HG03045 (cell line): Measurements from ENCODE around the gene FBXO9.

Source experiments
- ATAC-seq: cut with Tn5 transposase; IDR thresholded peaks from one replicate; pipeline ENCODE4 v1.9.1; 2021; ENCODE audit warnings: mild to moderate bottlenecking, moderate library complexity; ENCODE audit not compliant: unreplicated experiment

FBXO9 gene

DNA sequence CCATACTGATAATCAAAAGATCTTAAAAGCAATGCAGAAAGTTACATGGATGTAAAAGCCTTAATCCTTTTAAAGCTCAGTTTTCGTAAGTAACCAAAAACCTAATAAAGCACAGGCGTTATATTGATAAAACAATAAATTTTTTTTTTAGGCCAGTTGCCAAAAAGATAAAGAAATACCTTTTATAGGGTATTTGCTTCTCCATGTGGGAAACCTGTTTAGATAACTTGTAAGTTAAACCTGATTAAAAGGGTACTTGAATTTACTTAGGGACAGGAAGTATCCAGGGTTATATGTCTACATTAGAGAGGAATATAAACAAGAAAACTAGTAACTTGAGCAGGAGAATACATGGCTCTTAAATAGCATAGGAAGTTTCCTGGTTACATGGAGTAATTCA, 21.1 kb downstream of the FBXO9 start:
- no peak for ATAC-seq

DNA sequence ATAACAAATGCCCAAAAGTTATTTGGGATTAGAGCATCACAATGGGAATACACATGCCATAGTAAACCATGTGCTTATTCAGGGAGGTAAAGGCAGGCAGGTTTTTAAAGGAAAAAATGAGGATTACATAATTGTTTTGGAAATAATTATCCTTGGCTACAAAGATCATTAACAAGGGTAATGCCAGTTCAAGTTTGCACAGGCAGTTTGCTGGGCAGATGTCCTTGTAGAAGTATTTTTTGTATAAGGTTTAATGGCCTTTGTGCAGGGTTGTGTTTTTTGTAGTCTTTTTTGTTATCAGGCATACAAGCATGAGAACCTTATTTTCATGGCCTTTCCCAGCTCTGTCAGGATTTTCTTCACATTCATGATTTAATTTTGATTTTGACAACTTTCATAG, 24.7 kb downstream of the FBXO9 start:
- ATAC-seq = no peak

DNA sequence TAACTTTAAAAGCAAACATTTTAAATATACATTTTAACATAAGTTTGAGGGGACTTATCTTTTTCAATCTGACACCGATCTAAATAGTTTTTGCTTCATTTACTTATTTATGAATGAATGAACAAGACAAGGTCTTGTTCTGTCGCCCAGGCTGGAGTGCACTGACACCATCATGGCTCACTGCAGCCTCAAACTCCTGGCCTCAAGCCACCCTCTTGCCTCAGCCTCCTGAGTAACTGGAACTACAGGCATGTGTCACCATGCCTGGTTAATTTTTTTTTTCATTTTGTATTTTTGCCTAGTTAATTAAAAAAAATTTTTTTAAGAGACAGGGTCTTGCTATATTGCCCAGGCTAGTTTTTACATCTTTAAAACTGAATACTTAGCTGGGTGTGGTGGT, 25.4 kb downstream of the FBXO9 start:
- ATAC-seq = no peak

DNA sequence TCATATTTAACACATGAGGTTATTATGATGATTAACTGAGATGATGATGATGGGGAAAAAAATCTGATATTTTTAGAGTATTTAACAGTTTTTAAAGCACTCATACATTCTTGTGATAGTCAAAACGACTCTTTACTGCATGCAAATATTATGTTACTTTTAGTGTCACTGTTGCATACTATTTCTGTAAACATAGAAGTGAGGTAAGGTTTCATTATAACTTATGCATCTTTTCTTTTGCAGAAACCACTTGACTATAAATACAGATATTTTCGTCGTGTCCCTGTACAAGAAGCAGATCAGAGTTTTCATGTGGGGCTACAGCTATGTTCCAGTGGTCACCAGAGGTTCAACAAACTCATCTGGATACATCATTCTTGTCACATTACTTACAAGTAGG, 30.1 kb downstream of the FBXO9 start:
- no peak for ATAC-seq

DNA sequence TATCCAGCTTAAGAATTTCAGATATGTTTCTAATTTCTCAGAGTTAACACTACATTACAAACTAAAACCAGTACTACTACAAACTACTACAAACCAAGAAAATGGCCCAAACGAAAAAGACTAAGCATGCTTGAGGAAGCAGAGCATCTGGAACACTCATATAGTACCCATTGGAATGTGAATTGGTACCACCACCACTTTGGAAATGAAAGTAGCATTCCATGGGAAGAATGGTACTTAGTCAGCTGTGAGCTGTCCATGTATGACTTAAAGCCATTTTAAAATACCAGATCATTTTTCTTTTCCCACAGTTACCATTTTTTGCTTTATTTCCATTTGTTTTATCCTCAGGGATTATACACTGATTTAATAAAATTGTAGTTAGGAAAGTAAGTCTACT, 30.5 kb downstream of the FBXO9 start:
- ATAC-seq = no peak

DNA sequence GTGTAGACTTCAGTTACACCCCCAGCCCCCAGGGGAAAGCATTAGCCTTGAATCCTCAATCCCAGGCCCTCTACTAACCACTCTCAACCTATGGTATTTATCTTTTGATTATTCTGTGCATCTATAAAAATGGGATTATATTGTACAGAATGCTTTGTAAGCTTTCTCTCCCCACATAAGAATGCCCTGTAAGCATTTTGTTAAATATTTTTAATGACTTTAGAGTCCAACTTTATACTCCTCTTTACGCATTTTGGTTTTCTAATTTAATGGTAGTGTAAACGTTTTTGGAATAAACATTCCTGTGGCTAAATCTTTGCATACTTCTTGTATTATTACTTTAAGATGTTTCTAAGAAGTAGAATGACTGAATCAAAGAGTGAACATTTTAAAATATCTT, 35.4 kb downstream of the FBXO9 start:
- ATAC-seq = no peak

DNA sequence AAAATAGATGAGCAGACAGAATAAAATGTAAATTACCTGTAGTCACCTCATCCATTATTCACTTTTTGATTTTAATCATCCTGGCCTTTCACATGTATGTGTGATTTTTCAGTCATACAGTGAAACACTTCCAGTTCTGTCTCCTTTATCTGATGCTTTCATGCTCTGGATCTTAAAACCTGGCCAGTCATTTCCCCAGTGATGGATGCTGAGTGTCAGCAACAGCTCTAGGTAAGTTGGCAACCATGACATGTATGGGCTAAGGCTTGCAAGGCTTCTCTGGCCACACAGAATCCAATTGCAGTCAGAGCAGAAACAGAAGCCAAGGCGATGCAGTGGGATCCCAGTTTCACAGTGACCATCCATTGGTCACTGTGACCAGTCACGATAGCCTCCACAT, 35.8 kb downstream of the FBXO9 start:
- ATAC-seq = no peak

DNA sequence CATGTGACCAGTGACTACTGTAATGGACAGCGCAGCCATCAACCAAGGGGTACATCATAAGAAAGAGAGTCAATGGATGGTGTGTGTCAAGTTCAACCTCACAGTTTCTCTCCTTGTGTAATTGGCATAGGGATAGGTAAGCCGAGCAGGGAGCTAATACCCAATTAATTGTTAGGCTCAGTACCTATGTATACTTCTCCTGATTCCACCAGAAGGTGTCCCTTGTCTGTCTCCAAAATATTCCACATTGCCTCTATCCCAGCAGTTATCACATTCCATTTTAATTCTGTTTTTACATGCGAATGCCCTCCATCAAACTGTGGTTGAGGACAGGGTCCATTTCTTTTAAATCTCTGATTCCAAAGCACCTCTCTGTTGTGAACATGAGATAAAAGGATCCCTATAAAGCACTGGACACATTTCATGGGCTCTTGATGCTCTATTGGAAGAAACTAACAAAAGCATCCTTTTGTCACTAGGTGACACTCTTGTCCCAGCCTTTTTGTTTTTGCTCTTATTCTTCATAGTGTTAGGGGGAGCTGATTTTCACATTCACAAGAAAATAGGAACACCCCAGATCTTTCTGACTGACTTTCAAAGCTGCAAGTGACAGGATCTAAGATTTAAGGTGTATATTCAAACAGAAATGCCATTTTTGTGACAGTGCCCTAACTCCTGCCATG, 38.9 kb downstream of the FBXO9 start:
- ATAC-seq = no peak

DNA sequence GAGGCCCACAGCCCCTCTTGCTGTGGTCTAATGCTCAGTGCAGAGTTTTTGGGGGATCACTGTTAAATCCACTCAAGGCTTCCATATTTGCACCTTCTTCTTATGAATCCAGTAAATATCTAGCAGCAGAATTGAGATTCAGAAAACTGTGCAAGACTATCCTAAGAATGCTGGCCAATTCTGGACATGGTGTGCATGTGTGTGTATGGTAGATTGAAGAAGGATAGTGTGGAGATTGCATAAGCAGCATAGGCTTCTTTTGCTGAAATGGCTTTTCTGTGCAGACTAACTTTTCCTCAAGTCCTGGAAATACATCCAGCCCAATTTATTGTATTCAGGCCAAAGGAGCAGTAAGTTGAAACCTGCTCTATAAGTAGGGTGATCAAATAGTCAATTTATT, 39.7 kb downstream of the FBXO9 start:
- ATAC-seq = no peak

DNA sequence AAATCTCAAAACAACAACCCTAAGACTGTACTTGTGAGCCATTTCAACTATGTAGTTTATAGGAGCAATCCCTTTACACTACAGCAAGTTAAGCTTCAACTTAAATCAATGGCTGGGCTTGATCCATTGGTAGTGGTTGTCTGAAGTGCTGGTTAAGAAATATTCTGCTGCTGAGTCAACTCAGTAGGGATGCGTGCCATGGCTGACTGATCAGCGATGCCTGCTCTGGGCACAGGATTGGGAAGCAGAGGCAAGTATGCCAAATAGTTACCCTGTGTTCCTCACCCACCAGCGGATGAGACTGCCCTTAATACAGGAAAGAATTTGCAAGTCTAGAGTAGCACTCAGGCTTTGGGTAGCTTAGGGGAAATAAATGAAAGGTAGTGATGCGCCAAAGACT, 41.9 kb downstream of the FBXO9 start:
- ATAC-seq = no peak

DNA sequence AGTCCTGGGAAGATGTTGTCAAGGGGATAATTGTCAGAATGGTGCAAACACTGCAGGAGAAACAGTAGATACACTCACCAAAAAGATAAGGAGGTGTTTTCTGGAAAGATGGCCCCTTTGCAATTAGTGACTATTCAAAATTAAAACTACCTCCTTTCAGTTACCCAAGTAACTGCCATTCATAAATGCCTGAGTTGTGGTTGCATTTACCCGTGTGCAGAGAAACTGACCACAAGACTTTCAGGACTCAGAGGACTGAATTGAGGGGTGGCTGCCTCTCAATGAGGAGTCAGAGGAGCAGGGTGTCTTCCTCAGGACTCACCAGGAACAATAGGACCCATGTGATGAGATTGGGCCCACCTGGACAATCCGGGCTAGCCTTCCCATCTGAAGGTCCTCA, 44.4 kb downstream of the FBXO9 start:
- ATAC-seq = no peak

DNA sequence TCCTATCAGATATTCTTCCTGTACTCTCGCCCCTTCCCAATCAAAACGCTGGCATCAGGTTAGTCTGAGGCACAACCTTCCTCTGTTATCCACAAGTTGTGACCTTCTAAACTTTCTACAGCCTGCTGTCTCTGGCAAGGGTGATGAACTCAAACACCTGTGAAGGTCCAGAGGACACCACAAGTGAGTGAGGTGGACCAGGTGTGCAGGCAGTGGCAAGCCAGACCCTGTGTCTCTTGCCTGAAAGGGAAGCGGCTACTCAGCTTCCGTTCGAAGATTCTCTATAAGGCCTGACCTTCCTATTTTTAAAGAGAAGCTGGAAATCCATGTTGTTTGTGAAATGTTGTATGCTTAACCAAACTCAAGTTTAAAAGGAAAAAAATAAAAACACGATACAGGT, 46.7 kb downstream of the FBXO9 start:
- no peak for ATAC-seq

DNA sequence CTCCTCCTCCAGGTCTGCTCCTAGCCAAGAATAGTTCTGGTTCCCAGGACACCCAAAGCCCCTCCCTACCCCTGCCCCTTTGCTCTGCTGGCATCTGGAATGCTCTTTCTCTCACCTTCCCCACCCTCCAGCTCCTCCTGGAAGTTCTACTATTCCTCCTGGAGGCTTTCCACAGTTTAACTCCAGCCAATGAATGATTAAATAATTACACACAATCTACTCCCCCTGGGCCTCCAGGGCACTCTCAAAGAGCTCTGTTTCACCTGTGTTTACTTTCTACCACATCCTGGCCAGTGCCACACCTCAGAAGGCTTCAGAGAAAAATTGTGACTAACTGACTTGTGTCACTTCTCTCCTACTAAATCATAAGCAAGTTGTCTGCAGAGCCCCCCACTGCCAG, 47.2 kb downstream of the FBXO9 start:
- no peak for ATAC-seq

DNA sequence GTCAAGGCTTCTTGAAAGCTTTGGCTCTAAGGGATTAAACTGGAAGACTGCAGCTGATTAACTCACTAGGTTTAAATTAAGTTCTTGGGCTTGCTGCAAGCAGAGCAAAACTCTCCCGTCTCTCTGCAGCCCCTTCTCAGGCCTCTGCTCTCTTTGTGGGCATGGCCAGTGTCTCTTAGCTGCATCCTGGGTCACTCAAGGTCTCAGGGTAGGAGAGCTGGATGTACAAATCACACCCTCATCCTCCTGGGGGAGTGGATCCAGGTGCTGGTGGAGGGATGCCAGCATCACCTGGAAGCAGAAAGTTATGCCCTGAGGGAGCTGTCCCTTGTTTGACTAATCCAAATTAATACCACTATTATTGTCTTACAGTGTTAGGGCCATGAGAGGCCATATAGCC, 47.7 kb downstream of the FBXO9 start:
- ATAC-seq = no peak

DNA sequence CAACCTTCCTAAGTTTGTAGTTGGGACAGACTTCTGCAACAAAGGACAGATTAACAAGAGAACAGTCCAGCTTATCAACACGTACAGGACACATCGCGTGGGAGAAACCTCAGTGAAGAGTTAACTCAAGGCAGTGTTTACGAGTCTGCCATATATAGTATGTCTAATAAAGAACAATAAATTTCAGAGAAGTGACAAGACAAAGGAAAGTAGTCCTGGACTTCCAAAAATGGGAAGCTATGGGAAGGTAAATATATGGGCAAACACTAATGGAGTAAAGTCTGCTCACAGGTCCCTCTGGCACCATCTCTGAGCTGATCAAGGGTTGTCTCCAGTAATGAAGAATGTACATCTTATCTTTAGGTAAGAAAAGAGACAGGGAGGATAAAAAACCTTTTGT, 48.5 kb downstream of the FBXO9 start:
- ATAC-seq = no peak

DNA sequence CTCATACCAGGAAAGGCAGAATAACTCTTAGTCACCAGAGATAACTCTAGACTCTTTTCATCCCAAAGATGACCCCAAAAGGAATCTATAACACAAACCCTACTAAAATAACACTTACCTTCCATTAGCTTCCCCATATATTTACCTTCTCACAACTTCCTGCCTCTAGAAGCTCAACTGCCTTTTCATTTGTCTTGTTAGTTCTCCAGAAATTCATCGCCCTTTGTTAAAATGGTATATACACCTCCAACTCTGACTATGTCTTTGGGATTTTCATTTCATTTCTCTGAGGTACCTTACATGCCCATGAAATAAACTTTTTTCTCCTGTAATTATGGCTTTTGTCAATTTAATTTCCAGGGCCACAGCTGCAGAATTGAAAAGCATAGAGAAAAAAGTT, 49.9 kb downstream of the FBXO9 start:
- ATAC-seq = no peak

DNA sequence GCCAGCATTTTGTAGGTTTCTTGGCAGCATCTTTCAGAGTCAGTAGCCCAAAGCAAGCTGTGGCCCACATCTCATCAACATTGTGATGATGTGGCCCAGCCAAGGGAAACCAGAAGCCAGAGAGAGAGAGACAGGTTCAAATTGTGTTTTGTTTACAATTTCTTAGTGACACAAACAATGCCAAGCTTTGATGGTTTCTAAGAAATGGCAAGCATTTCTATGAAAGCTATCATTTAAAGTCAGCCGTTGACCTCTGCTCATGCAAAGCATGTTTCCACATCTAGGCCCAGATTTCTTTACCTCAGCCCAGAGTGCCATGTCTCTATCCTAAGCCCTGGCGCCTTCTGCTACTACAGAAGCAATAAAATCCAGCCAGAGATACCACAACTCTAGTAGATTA, 50.5 kb downstream of the FBXO9 start:
- ATAC-seq = no peak

DNA sequence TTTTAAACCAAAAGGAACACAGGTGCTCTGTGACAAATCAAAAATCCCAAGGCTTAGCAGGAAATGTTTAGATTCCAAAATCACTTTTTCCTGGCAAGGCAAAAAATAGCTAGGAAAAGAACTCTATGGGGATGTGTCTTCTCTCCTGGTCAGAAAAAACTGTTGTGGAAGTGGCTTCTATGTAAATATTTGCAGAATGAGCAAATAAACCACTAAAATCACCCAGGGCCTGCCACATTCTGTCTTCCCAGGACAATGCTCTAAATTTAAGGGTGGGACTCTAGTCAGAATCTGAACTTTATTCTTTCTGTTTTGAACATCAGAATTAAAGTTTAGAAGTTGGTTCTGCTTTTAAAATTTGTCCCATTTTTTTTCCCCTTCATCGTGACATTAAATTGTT, 54.1 kb downstream of the FBXO9 start:
- no peak for ATAC-seq

DNA sequence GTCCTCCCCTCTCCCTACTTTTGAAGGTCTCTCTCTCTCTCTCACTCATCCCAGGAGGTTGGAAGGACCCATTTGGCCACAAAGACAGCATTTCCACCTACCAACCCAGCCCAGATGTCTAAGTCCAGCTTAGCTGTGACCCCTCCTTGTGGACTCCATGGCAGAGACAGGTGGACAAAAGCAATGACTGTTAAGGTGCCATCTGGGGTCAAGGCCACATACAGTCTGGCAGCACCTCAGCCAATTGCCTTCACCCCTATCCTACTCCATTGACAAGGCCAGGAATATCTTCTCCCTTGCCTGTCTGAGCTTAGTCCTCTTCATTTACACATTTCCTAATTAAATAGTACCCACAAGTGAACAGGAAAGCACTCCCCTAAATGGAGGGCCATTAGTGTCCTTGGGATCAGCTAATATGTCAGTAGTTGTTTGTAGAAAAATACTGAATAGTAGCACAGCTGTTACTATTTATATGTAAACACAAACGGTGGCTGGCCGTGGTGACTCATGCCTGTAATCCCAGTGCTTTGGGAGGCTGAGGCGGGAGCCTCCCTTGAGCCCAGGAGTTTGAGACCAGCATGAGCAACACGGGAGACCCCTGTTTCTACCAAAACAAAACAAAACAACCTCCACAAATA, 54.7 kb downstream of the FBXO9 start:
- ATAC-seq = no peak

DNA sequence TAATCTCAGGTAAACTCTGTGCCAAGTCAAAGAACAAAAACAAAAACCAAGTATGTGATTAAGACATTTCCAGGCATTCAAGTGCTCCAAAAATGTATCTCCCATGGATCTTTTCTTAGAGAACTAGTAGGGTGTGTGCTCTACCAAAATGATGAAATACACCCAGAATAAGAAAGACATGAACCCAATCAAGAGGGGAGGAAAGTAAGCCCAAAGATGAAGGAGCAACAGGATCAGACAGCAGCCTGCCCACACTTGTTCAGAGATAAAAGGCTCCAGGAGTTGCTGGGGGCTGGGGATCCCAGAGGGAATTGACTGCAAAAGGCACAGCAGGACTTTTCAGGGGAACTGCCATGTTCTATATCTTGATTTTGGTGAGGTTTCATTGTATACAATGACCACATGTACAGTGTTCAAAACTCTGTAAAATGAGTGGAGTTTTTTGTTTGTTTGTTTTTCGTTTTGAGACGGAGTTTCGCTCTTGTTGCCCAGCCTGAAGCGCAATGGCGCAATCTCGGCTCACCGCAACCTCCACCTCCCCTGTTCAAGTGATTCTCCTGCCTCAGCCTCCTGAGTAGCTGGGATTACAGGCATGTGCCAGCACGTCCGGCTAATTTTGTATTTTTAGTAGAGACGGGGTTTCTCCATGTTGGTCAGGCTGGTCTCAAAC, 59.1 kb downstream of the FBXO9 start:
- no peak for ATAC-seq

DNA sequence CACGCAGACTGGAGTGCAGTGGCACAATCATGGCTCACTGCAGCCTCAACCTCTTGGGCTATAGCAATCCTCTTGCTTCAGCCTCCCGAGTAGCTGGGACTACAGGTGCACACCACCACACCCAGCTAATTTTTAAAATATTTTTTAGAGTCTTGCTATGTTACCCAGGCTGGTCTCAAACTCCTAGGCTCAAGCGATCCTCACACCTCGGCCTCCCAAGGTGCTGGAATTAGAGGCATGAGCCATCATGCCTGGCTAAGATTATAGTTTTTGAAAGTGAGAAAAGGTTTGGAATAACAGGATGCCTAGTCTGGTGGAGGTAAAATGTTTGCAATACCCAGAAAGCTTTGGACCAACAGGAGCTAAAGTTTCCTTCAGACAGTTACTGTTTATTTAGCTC, 60.1 kb downstream of the FBXO9 start:
- ATAC-seq = no peak

DNA sequence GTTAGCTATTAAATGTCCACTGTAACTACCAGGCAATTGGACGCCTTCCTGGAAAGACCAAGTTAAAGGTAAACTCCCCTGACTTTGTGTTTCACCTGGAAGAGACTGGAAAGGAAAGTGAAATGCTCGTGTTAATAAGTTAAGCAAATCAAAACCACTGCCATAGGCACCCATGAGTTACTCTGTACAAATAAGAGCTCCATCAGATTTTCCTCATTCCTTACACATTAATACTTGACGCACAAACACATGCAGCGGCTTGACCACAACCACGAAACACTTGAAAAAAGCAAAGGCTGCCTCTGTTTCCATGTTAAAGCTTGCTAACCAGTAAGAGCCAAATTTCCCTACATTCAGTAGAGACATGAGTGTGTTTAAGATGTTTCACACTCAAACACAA, 63.6 kb downstream of the FBXO9 start:
- ATAC-seq = no peak
